GM13976 (cell line): ENCODE measurements around the gene JUN.

Source experiments
- DNase-seq: peaks from one replicate; pipeline ENCODE4 v3.0.0; 2012; ENCODE audit warnings: low spot score
- CTCF ChIP-seq: IDR thresholded peaks from 2 replicates; pipeline ENCODE4 v1.5.1; 2012; ENCODE audit warnings: borderline replicate concordance, mild to moderate bottlenecking; ENCODE audit not compliant: insufficient read depth; ENCODE audit errors: extremely low read depth, missing control alignments, control extremely low read depth
- in situ Hi-C: fragments of 300-500 bp; cut with MboI; formaldehyde crosslinking; loops from one replicate; pipeline ENCODE4 v1.12.0; 2022; ENCODE audit warnings: low sequenced_read_pairs, mixed read lengths, inconsistent platforms; ENCODE audit not compliant: unreplicated experiment

The JUN gene

GRCh38 chr1:58754073-58754613 lies 29.7 kb downstream of the JUN start:
- in situ Hi-C loops: no loop called here
- TF ChIP-seq CTCF: no peak
- DNase-seq: no peak

- in situ Hi-C loops: no loop called here
- DNase-seq: no peak
- TF ChIP-seq CTCF: no peak
These were observed 30.4 kb downstream of the JUN start for GRCh38 chr1:58753431-58753866.

DNA sequence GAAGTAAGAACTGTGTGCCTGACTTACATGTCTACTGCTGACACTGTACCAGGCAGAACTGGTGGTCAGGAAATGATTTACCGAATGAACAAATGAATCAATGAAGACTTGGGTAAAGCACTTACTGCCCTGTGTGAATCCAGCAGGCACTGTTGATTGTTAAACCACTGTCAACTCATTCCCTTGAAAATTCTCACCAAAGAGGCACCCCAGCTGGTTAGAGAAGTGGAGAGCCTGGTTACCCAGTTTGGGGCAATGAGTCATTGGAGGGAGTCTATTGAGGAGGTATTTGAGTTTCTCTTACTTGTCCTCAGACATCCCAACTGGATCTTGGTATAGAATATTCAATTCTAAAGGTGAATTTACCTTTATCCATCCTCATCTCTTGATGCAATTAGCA lies 34.2 kb downstream of the JUN start:
- no peak for DNase-seq
- no peak for TF ChIP-seq CTCF
- in situ Hi-C loops: loop anchor here (10.0 to 25.0 kb wide), 2 partner anchors 965 to 1188 kb away; partner anchors contain the start of gene CYP2J2

GRCh38 chr1:58748666-58749065 lies 35.2 kb downstream of the JUN start:
- TF ChIP-seq CTCF: no peak
- in situ Hi-C loops: loop anchor here (10.0 to 25.0 kb wide), 2 partner anchors 966 to 1189 kb away; partner anchors contain the start of gene CYP2J2
- DNase-seq: no peak

- no peak for DNase-seq
- in situ Hi-C loops: loop anchor here (10.0 to 25.0 kb wide), 2 partner anchors 968 to 1191 kb away; partner anchors contain the start of gene CYP2J2
- no peak for TF ChIP-seq CTCF
These were observed 37.1 kb downstream of the JUN start for GRCh38 chr1:58746757-58747156.

DNA sequence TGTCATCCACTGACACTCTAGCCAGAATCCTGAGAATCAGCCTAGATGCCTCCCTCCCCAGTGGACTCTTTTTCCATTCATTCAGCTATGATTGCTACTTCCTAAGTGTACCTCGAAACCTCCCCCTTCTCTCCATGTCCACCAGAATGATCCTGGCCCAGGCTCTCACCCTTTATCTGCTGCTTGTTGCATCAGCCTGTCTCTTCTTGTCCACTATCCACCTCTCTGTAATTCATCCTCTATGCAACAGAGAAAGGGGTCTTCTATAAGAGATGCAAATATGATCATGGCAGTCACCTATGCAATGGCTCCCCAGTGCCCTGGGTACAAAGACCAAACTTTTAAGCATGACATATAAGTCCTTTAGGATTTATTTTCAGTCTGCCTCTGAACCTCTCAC lies 37.7 kb downstream of the JUN start:
- in situ Hi-C loops: loop anchor here (10.0 to 25.0 kb wide), 2 partner anchors 969 to 1191 kb away; partner anchors contain the start of gene CYP2J2
- no peak for DNase-seq
- TF ChIP-seq CTCF: no peak
